Stimulated activated CD4-positive, alpha-beta T cell treated with anti-CD3 and anti-CD28 coated beads, TNF-alpha, amount 100 ng/mL, for 24 hours (primary cell): ENCODE data around the gene CASP8AP2.
"Not testable (repeated sequence)": the region's sequence is repeated elsewhere in the genome, so short reads cannot be mapped to it uniquely, and the experiment has no call there.

Experiments
- DNase-seq, 3 experiments: peaks; one replicate each; pipeline ENCODE4 v3.0.0-alpha.2; 2020; ENCODE audit warnings: low read depth in 3 of 3

The CASP8AP2 gene

DNA sequence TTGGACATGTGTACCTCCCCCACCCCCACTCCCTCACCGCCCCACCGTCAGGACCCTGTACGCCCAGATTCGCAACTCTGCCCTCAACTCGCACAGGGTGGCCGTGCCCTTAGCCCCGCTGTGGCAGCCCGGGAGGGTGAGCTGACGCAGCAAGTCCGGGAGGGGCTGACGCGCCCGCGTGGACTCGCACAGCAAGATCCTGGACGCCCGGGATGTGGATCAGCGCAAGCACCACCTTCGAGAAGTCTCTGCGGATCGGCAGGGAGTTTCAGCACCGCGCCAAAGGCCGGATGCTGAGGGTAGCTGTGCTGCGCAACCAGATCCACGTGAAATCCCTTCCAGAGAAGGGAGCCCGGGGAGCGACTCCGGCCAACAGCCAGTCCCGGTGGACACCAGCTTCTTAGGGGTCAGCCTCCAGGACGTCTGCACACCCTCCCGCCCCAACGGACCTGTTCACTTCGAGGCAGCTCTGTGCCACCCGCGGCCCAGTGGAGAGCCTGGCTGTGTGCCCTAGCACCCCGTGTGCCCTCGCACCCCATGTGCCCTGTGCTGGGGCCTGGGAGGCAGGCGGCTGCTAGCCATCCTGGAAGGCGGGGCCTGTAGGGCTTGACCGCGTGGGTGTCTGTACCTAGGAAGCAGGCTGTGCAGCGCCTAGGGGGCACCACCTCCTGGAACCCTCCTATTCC, 57.9 kb downstream of the CASP8AP2 start:
- no peak for DNase-seq

DNA sequence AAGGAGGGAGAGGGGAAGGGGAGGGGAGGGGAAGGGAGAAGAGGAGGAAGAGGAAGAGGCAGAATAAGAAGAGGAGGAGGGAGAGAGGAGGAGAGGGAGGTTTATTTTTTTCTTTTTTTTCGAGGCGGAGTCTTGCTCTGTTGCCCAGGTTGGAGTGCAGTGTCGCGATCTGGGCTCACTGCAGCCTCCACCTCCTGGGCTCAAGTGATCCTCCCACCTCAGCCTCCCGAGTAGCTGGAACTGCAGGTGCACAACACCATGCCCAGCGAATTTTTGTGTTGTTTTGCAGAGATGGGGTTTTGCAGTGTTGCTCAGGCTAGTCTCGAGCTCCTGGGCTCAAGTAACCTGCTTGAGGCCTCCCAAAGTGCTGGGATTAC, 58.4 kb downstream of the CASP8AP2 start:
- no peak for DNase-seq

DNA sequence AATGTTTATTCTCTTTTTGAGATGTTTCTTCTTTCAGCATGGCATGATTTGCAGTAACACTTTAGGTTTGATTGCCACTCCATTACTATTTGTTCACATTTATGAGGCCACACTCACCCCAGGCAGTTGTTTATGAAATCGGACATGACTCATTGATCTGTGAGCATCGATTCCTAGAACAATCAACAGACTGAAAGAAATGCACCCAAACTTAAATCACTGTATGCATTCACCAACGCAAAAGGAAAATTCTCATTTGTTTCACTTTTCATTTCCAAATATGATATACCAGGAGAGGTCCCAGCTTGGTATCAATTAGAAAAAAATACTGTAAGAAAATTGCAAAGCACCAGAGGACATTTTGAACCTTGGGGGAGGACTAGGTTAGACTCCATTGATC, 59.2 kb downstream of the CASP8AP2 start:
- no peak for DNase-seq

GRCh38 chr6:89890845-89891528, 61.3 kb downstream of the CASP8AP2 start:
- DNase-seq: not testable (repeated sequence)

GRCh38 chr6:89892577-89892976, 62.9 kb downstream of the CASP8AP2 start:
- DNase-seq: not testable (repeated sequence)

DNA sequence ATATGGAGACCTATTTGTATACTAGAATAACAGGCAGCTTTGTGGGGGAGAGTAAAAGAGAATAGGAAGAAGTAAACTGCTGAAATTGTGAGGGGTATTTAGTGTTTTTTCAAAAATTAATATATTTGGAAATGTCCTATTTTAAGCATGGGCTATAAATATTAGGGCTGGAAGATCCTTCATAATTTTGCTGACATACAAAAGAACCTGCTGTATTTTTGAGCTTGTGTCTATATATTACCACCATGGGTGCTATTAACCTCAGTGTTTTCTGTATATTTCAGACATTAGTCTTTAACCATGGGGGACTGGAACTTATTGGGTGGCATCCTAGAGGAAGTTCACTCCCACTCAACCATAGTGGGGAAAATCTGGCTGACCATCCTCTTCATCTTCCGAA, 64.5 kb downstream of the CASP8AP2 start, which contains the start of gene GJA10:
Gene GJA10 (plus strand): TSS at position 301 of the 400 bp plus-strand sequence. CDS start 0 bp downstream, at position 301.
- no peak for DNase-seq

DNA sequence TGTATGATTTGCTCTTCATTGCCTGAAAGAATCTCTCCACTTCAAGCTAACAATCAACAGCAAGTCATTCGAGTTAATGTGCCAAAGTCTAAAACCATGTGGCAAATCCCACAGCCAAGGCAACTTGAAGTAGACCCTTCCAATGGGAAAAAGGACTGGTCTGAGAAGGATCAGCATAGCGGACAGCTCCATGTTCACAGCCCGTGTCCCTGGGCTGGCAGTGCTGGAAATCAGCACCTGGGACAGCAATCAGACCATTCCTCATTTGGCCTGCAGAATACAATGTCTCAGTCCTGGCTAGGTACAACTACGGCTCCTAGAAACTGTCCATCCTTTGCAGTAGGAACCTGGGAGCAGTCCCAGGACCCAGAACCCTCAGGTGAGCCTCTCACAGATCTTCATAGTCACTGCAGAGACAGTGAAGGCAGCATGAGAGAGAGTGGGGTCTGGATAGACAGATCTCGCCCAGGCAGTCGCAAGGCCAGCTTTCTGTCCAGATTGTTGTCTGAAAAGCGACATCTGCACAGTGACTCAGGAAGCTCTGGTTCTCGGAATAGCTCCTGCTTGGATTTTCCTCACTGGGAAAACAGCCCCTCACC, 65.7 kb downstream of the CASP8AP2 start:
- no peak for DNase-seq

GRCh38 chr6:89910001-89910901, 80.6 kb downstream of the CASP8AP2 start:
- DNase-seq: not testable (repeated sequence)

DNA sequence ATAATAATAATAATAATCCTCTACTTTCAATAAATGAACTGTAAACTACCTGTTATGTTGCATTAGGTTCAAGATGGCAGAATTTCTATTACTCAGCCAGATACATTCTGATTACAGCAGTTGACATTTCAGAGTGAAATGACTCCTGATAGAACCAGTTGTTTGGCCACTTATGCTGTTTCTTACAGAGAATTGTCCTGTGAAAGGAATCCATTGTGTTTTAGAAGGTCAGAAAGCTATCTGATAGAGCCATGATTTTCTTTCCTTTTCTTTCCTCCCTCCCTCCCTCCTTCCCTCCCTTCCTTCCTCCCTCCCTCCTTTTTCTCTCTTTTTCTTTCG, 81.2 kb downstream of the CASP8AP2 start:
- DNase-seq: no peak

DNA sequence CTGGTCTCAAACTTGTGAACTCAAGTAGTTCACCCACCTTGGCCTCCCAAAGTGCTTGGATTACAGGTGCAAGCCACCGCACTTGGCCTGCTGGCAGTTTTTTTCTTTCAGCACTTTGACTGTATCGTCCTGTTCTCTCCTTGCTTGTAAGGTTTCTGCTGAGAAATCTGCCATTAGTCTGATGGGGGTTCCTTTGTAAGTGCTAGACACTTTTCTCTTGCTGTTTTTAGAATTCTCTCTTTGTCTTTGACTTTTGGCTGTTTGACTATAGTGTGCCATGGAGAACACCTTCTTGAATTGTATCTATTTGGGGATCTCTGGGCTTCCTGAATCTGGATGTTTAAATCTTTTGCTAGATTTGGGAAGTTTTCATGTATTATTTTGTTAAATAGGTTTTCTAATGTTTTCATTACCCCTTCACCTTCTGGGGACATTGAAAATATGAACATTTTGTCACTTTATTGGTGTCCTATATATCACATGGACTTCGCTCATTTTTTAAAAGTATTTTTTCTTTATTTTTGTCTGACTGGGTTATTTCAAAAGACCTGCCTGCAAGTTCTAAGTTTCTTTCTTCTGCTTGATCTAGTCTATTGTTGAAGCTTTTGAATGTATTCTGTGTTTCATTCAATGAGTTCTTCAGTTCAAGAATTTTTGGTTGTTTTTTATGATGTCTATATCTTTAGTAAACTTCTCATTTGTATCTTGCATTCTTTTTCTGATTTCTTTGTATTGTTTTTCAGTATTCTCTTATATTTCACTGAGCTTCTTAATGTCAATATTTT, 86.6 kb downstream of the CASP8AP2 start:
- DNase-seq: no peak

- no peak for DNase-seq
Observed at GRCh38 chr6:89917216-89917615, 87.5 kb downstream of the CASP8AP2 start.

DNA sequence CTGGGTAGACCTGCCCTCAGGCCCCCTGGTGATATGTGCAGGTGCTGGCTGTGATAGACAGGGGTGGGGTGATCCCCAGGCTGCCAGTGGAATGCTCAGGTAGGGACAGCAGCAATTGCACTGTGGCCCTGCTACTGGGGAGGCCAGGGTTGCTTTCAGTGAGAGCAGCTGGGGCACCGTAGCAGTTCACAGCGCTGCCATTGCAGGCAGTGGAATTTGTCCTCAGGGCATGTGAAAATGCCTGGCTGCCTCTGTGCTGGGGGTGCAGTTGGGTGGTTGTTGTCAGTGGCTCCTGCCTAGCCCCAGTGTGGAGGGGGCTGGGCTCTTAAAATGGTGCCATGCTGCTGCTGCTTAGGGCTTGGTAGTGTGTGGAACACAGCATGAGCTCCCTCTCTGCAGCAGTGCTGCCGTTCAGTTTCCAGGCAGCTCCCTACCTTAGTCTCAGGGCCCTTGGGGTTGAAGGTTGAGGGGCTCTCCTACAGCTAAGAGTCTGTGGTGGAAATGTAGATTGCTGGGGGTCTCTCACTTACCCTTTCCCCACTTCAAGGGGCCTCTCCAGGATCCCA, 88.2 kb downstream of the CASP8AP2 start:
- no peak for DNase-seq
